HFFc6 (cell line): ENCODE measurements around the gene ATCAY. TPM values are rescaled to one million over a fixed set of nuclear protein-coding genes. Genes with fewer than 3 reads are reported as not detected.
"Not testable (repeated sequence)": the region's sequence is repeated elsewhere in the genome, so short reads cannot be mapped to it uniquely, and the experiment has no call there.

ENCODE experiments used
- DNase-seq: peaks from one replicate; pipeline ENCODE4 v3.0.0-alpha.2; 2018
- H3K27ac Mint-ChIP-seq: 2 replicates; pipeline ENCODE4 v1.8.0; 2020; ENCODE audit warnings: mild to moderate bottlenecking, mixed read lengths
- H3K27me3 Mint-ChIP-seq: 2 replicates; pipeline ENCODE4 v1.8.0; 2021; ENCODE audit warnings: mild to moderate bottlenecking, moderate library complexity, mixed read lengths; ENCODE audit not compliant: insufficient read depth
- H3K36me3 Mint-ChIP-seq: 2 replicates; pipeline ENCODE4 v1.8.0; 2021; ENCODE audit warnings: low read depth, mixed read lengths
- H3K4me1 Mint-ChIP-seq: 2 replicates; pipeline ENCODE4 v1.8.0; 2020; ENCODE audit warnings: low read depth, mixed read lengths
- H3K4me3 Mint-ChIP-seq: 2 replicates; pipeline ENCODE4 v1.8.0; 2020; ENCODE audit warnings: mild to moderate bottlenecking, moderate library complexity, mixed read lengths
- H3K9me3 Mint-ChIP-seq: 2 replicates; pipeline ENCODE4 v1.8.0; 2020; ENCODE audit warnings: mild to moderate bottlenecking, mixed read lengths
- CTCF ChIP-seq: fragments of 200-600 bp; sonication (generic); IDR thresholded peaks from 2 replicates; pipeline ENCODE4 v1.5.0; 2021; ENCODE audit warnings: antibody characterized with exemption, mild to moderate bottlenecking
- total RNA-seq, 6 experiments: library from RNA; stranded (reverse); fragmentation: NEBNext Ultra II Directional; extraction: Animal tissue kit (Norgen Biotek cat#: 25700); gene quantifications; 2 replicates in 1 of 6; 3 replicates in 5 of 6; pipeline ENCODE4 v1.2.3, GENCODE V29; 2021

The ATCAY gene
- total RNA-seq, 6 experiments from 2014 or later, result not detected

GRCh38 chr19:3949294-3949693 is 68.8 kb downstream of the ATCAY start:
- no peak for TF ChIP-seq CTCF
- no peak overlapping the region for H3K4me3 Mint-ChIP-seq
- no peak for DNase-seq
- H3K4me1 Mint-ChIP-seq, result no peaks in the 10 kb centered on the region
- peaks cover 15% of the 10 kb centered on the region for H3K27me3 Mint-ChIP-seq
- no peaks in the 10 kb centered on the region for H3K9me3 Mint-ChIP-seq
- H3K36me3 Mint-ChIP-seq, result no peaks in the 10 kb centered on the region
- H3K27ac Mint-ChIP-seq, result no peak overlapping the region

- H3K4me1 Mint-ChIP-seq, result no peaks in the 10 kb centered on the region
- TF ChIP-seq CTCF, result no peak
- no peak for DNase-seq
- H3K27me3 Mint-ChIP-seq, result peaks cover 22% of the 10 kb centered on the region
- H3K4me3 Mint-ChIP-seq, result no peak overlapping the region
- no peaks in the 10 kb centered on the region for H3K36me3 Mint-ChIP-seq
- no peak overlapping the region for H3K27ac Mint-ChIP-seq
- no peaks in the 10 kb centered on the region for H3K9me3 Mint-ChIP-seq
Measured at GRCh38 chr19:3949997-3950859, 69.7 kb downstream of the ATCAY start.

DNA sequence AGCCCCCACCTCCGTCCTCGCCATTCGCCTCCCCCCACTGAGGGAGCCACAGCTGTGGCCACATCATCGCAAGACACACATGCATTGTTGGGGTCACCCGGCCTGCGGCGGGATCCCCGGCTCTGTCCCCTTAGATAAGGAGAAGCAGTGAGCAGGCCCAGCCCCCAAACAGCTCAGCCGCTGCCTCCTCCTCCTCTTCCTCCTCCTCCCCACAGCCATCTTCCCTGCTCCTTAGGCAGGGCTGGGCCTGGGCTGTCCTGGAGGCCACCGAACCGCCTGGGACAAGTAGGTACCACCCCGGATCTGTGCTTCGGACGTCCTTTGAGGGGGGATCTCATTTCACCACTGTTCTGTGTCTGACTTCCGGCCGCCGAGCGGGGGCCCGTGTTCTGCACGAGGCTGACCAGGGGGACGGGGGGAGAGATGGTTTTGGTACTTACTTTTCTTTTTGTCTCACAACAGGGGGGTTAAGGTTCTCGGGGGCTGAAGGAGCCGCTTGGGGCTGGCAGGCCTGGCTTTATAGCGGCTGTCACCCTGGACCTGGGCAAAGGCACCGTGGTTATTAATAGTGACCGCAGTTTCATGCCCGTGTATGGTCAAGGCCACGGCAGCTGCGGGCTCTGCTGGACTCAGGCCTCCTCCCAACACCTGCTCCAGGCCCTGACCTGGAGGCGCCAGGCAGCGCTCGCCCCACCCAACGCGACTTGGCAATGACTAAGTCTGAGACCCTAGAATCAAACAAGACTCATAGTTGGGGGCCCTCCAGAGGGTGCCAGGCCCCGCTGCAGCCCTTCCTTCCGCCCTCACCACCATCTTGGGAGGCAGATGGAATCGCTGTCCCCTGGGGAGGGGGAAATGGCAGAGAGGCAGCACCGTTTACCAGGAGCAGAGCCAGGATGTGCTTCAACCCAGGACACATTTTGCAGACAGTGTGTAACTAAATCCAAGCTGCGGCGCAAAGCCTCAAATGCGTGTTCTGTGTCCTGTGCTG is 70.7 kb downstream of the ATCAY start:
- Mint-ChIP-seq H3K4me3 (no peak overlapping the region), H3K36me3 (no peaks in the 10 kb centered on the region), H3K27ac (no peak overlapping the region), H3K4me1 (no peaks in the 10 kb centered on the region), H3K27me3 (peaks cover 22% of the 10 kb centered on the region), H3K9me3 (no peaks in the 10 kb centered on the region)
- no peak for TF ChIP-seq CTCF
- DNase-seq, result no peak

DNA sequence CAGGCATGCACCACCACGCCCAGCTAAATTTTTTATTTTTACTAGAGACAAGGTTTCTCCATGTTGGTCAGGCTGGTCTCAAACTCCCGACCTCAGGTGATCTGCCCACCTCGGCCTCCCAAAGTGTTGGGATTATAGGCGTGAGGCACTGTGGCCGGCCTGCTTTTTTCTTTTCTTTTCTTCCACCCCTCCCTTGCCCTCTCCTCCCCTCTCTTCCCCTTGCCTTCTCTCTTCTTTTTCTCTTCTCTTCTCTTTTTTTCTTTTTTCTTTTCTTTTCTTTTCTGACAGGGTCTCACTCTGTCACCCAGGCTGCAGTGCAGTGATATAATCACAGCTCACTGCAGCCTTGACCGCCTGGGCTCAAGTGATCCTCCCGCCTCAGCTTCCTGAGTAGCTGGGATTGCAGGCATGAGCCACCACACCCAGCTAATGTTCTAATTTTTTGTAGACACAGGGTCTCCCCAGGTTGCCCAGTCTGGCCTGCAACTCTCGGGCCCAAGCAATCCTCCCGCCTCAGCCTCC is 72.3 kb downstream of the ATCAY start:
- not testable (repeated sequence) for H3K4me1 Mint-ChIP-seq, H3K36me3 Mint-ChIP-seq, H3K9me3 Mint-ChIP-seq, H3K4me3 Mint-ChIP-seq, DNase-seq
- Mint-ChIP-seq H3K27ac (peak overlapping the region; percentile 24; the same call in 1 of the 2 replicates), H3K27me3 (peaks cover 19% of the 10 kb centered on the region)

- Mint-ChIP-seq H3K27ac (no peak overlapping the region), H3K4me1 (peaks cover 8% of the 10 kb centered on the region), H3K4me3 (no peak overlapping the region), H3K36me3 (peaks cover 7% of the 10 kb centered on the region), H3K27me3 (peaks cover 19% of the 10 kb centered on the region), H3K9me3 (no peaks in the 10 kb centered on the region)
- DNase-seq, result no peak
- no peak for TF ChIP-seq CTCF
Measured at GRCh38 chr19:3954107-3954506, 73.6 kb downstream of the ATCAY start.

- H3K4me3 Mint-ChIP-seq, H3K36me3 Mint-ChIP-seq, H3K9me3 Mint-ChIP-seq, DNase-seq, H3K4me1 Mint-ChIP-seq: not testable (repeated sequence)
- Mint-ChIP-seq H3K27me3 (peaks cover 20% of the 10 kb centered on the region), H3K27ac (peak overlapping the region; percentile 16; the same call in 1 of the 2 replicates)
Measured at GRCh38 chr19:3955276-3955675, 74.8 kb downstream of the ATCAY start.
